NT2/D1 (cell line): Measurements from ENCODE around the gene ERMARD.

ENCODE experiments used
- SUZ12 ChIP-seq: IDR thresholded peaks from 2 replicates; pipeline ENCODE4 v1.6.1; 2011; ENCODE audit not compliant: insufficient read length, insufficient read depth; ENCODE audit errors: extremely low read depth
- YY1 ChIP-seq: IDR thresholded peaks from 2 replicates; pipeline ENCODE4 v1.6.1; 2011; ENCODE audit not compliant: insufficient read length, insufficient read depth
- ZNF274 ChIP-seq: IDR thresholded peaks from 2 replicates; pipeline ENCODE4 v1.6.1; 2011; ENCODE audit warnings: mild to moderate bottlenecking, low read depth, low read length

DNA sequence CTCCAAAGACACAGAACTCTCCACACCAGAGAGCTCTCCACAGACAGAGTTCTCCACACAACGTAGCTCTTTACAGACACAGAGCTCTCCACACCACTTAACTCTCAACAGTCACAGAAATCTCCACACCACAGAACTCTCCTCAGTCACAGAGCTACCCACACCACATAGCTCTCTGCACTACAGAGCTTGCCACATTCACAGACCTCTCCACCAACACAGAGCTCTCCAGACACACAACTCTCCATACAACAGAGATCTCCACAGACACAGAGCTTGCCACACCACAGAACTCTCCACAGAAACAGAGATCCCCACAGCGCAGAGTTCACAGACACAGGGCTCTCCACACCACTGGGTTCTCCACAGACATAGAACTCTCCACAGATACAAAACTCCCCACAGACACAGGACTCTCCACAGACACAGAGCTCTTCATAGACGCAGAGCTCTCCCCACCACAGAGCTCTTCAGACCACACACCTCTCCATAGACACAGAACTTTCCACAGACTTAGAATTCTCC is 52.5 kb downstream of the ERMARD start:
- TF ChIP-seq YY1 (no peak), ZNF274 (no peak), SUZ12 (no peak)
